Measurements from ENCODE around the gene SLC25A11.

DNA sequence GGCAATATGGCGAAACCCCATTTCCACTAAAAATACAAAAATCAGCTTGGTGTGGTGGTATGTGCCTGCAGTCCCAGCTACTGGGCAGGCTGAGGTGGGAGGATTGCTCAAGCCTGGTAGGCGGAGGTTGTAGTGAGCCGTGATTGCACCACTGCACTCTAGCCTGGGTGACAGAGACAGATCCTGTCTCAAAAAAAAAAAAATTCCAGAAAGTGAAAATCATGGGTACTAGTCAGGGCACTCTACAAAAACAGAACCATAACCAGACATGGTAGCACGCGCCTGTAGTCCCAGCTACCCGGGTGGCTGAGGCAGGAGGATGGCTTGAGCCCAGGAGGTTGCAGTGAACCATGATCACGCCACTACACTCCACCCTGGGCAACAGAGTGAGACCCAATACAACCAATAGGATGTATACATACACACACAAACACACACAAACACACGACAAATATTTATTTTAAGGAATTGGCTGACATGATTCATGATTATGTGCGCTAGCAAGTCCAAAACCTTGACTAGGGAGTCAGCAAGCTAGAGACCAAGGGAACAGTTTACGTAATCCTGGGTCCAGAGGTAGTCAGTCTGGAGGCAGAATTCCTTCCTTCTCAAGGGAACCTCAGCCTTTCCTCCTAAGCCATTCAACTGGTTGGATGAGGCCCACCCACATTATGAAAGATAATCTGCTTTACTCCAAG, 19.3 kb downstream of the SLC25A11 start:
- TF ChIP-seq SIN3A (IDR thresholded peaks at IDR 0.05; ENCODE audit: borderline replicate concordance, insufficient read depth, low read length) = no peak
- TF ChIP-seq, protein P1, sequence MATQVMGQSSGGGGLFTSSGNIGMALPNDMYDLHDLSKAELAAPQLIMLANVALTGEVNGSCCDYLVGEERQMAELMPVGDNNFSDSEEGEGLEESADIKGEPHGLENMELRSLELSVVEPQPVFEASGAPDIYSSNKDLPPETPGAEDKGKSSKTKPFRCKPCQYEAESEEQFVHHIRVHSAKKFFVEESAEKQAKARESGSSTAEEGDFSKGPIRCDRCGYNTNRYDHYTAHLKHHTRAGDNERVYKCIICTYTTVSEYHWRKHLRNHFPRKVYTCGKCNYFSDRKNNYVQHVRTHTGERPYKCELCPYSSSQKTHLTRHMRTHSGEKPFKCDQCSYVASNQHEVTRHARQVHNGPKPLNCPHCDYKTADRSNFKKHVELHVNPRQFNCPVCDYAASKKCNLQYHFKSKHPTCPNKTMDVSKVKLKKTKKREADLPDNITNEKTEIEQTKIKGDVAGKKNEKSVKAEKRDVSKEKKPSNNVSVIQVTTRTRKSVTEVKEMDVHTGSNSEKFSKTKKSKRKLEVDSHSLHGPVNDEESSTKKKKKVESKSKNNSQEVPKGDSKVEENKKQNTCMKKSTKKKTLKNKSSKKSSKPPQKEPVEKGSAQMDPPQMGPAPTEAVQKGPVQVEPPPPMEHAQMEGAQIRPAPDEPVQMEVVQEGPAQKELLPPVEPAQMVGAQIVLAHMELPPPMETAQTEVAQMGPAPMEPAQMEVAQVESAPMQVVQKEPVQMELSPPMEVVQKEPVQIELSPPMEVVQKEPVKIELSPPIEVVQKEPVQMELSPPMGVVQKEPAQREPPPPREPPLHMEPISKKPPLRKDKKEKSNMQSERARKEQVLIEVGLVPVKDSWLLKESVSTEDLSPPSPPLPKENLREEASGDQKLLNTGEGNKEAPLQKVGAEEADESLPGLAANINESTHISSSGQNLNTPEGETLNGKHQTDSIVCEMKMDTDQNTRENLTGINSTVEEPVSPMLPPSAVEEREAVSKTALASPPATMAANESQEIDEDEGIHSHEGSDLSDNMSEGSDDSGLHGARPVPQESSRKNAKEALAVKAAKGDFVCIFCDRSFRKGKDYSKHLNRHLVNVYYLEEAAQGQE (IDR thresholded peaks at IDR 0.05; ENCODE audit: insufficient read depth in 1 of 2, low read depth in 2 of 2, low read length in 2 of 2) = no peak
- no peak for TF ChIP-seq POLR2AphosphoS5 (IDR thresholded peaks at IDR 0.05; ENCODE audit: low read depth, low read length)
- TF ChIP-seq TAF1 (IDR thresholded peaks at IDR 0.05; ENCODE audit: borderline replicate concordance, insufficient read depth, low read length) = no peak
